HG03558 (cell line): ENCODE results near the gene PSMG4.

ENCODE experiments used
- ATAC-seq: cut with Tn5 transposase; IDR thresholded peaks from one replicate; pipeline ENCODE4 v1.9.1; 2021; ENCODE audit warnings: moderate number of reproducible peaks; ENCODE audit not compliant: unreplicated experiment; ENCODE audit errors: extremely low read depth

The PSMG4 gene

GRCh38 chr6:3270258-3270657 is 11.5 kb downstream of the PSMG4 start:
- no peak for ATAC-seq

- no peak for ATAC-seq
Observed at GRCh38 chr6:3271756-3272155, 13.0 kb downstream of the PSMG4 start.

- ATAC-seq = no peak
Observed at GRCh38 chr6:3272911-3273547, 14.3 kb downstream of the PSMG4 start.

- ATAC-seq = no peak
Observed at GRCh38 chr6:3273707-3274521, 15.2 kb downstream of the PSMG4 start.

- no peak for ATAC-seq
Observed at GRCh38 chr6:3276174-3277167, 17.7 kb downstream of the PSMG4 start.

GRCh38 chr6:3277251-3277650 is 18.5 kb downstream of the PSMG4 start:
- ATAC-seq = no peak

- ATAC-seq = no peak
Observed at GRCh38 chr6:3277851-3278416, 19.2 kb downstream of the PSMG4 start.

- ATAC-seq = no peak
Observed at GRCh38 chr6:3278691-3279090, 19.9 kb downstream of the PSMG4 start.

GRCh38 chr6:3280091-3280490 is 21.3 kb downstream of the PSMG4 start:
- ATAC-seq = no peak

- ATAC-seq = no peak
Observed at GRCh38 chr6:3280866-3281465, 22.2 kb downstream of the PSMG4 start.

- ATAC-seq = no peak
Observed at GRCh38 chr6:3281631-3282475, 23.1 kb downstream of the PSMG4 start.

- ATAC-seq = no peak
Observed at GRCh38 chr6:3282476-3283236, 23.9 kb downstream of the PSMG4 start.

GRCh38 chr6:3283241-3283640 is 24.5 kb downstream of the PSMG4 start:
- ATAC-seq = no peak

- ATAC-seq = no peak
Observed at GRCh38 chr6:3283641-3284435, 25.1 kb downstream of the PSMG4 start.

GRCh38 chr6:3284436-3284876 is 25.7 kb downstream of the PSMG4 start:
- ATAC-seq = no peak

GRCh38 chr6:3285049-3285639 is 26.4 kb downstream of the PSMG4 start:
- no peak for ATAC-seq

- no peak for ATAC-seq
Observed at GRCh38 chr6:3285732-3286131, 27.0 kb downstream of the PSMG4 start.
